Mesenchymal stem cell (in vitro differentiated cells and primary cell): Measurements from ENCODE around the gene MISP3.

ENCODE experiments used
- DNase-seq: peaks from one replicate; pipeline ENCODE4 v3.0.0-alpha.2; 2013
- H2AFZ ChIP-seq: one replicate; pipeline ENCODE4 v1.6.1; 2013; ENCODE audit warnings: low read depth, mild to moderate bottlenecking, control low read depth, inconsistent platforms, low read length, moderate library complexity
- H2AK5ac ChIP-seq: 2 replicates; pipeline ENCODE4 v1.6.1; 2013; ENCODE audit warnings: low read length, moderate library complexity, mild to moderate bottlenecking, inconsistent platforms; ENCODE audit not compliant: severe bottlenecking
- H2BK120ac ChIP-seq: one replicate; pipeline ENCODE4 v1.6.1; 2013; ENCODE audit warnings: low read depth, mild to moderate bottlenecking, inconsistent platforms, low read length, moderate library complexity
- H2BK12ac ChIP-seq, 2 experiments: one replicate each; pipeline ENCODE4 v1.6.1; 2013; ENCODE audit warnings: inconsistent platforms in 2 of 2, low read length in 2 of 2, mild to moderate bottlenecking in 2 of 2, moderate library complexity in 2 of 2, control low read depth in 1 of 2
- H2BK15ac ChIP-seq: one replicate; pipeline ENCODE4 v1.6.1; 2013; ENCODE audit warnings: mild to moderate bottlenecking, low read depth, inconsistent platforms; ENCODE audit not compliant: poor library complexity, severe bottlenecking
- H2BK5ac ChIP-seq: 2 replicates; pipeline ENCODE4 v1.6.1; 2013; ENCODE audit warnings: low read depth, mild to moderate bottlenecking, low read length, control low read depth, inconsistent platforms; ENCODE audit not compliant: poor library complexity, severe bottlenecking
- H3K14ac ChIP-seq, 2 experiments: one replicate each; pipeline ENCODE4 v1.6.1; 2013; ENCODE audit warnings: inconsistent platforms in 2 of 2, low read length in 2 of 2, control low read depth in 1 of 2, mild to moderate bottlenecking in 1 of 2, moderate library complexity in 1 of 2
- H3K18ac ChIP-seq, 2 experiments: one replicate each; pipeline ENCODE4 v1.6.1; 2013; ENCODE audit warnings: inconsistent platforms in 2 of 2, low read length in 2 of 2, control low read depth in 1 of 2, low read depth in 1 of 2, mild to moderate bottlenecking in 1 of 2
- H3K23ac ChIP-seq, 2 experiments: one replicate each; pipeline ENCODE4 v1.6.1; 2013; ENCODE audit warnings: inconsistent platforms in 2 of 2, low read length in 2 of 2, mild to moderate bottlenecking in 2 of 2, moderate library complexity in 2 of 2, control low read depth in 1 of 2
- H3K27ac ChIP-seq: 2 replicates; pipeline ENCODE4 v1.5.1; 2013; ENCODE audit warnings: mild to moderate bottlenecking, moderate library complexity, low read length, control low read depth, inconsistent platforms; ENCODE audit not compliant: poor library complexity, severe bottlenecking
- H3K27me3 ChIP-seq, 2 experiments: 2 replicates each; pipeline versions ENCODE4 v1.6.1 to v1.7.0; 2013; ENCODE audit warnings: low read length in 2 of 2, mild to moderate bottlenecking in 2 of 2, moderate library complexity in 2 of 2, control low read depth in 1 of 2, inconsistent platforms in 1 of 2; ENCODE audit not compliant: control insufficient read depth in 1 of 2, insufficient read depth in 1 of 2
- H3K36me3 ChIP-seq, 2 experiments: 2 replicates each; pipeline versions ENCODE4 v1.6.1 to v1.7.0; 2013; ENCODE audit warnings: low read length in 2 of 2, control low read depth in 1 of 2, inconsistent platforms in 1 of 2, low read depth in 1 of 2, mild to moderate bottlenecking in 1 of 2; ENCODE audit not compliant: insufficient read depth in 2 of 2, control insufficient read depth in 1 of 2
- H3K4ac ChIP-seq, 2 experiments: one replicate each; pipeline ENCODE4 v1.6.1; 2013; ENCODE audit warnings: inconsistent platforms in 2 of 2, low read length in 2 of 2, mild to moderate bottlenecking in 2 of 2, moderate library complexity in 2 of 2, control low read depth in 1 of 2, low read depth in 1 of 2
- H3K4me1 ChIP-seq: 2 replicates; pipeline ENCODE4 v1.6.1; 2013; ENCODE audit warnings: low read depth, low read length, control low read depth; ENCODE audit not compliant: control insufficient read depth, insufficient read depth
- H3K4me2 ChIP-seq: 2 replicates; pipeline ENCODE4 v1.6.1; 2013; ENCODE audit warnings: low read length, mild to moderate bottlenecking, inconsistent platforms; ENCODE audit not compliant: poor library complexity, severe bottlenecking
- H3K4me3 ChIP-seq, 2 experiments: 2 replicates each; pipeline versions ENCODE4 v1.5.1 to v1.7.0; 2013; ENCODE audit warnings: low read length in 2 of 2, mild to moderate bottlenecking in 2 of 2, control low read depth in 1 of 2, low read depth in 1 of 2; ENCODE audit not compliant: insufficient read depth in 1 of 2
- H3K79me1 ChIP-seq: replicated peaks from 2 replicates; pipeline ENCODE4 v1.6.1; 2013; ENCODE audit warnings: mild to moderate bottlenecking, control low read depth, low read length, inconsistent platforms; ENCODE audit not compliant: poor library complexity, severe bottlenecking
- H3K9ac ChIP-seq: 2 replicates; pipeline ENCODE4 v1.7.0; 2013; ENCODE audit warnings: mild to moderate bottlenecking, low read length, moderate library complexity
- H3K9me3 ChIP-seq: 2 replicates; pipeline ENCODE4 v1.7.0; 2013; ENCODE audit warnings: mild to moderate bottlenecking, low read length; ENCODE audit not compliant: control insufficient read depth
- H4K8ac ChIP-seq: one replicate; pipeline ENCODE4 v1.6.1; 2013; ENCODE audit warnings: inconsistent platforms, mild to moderate bottlenecking, low read length, moderate library complexity
- H4K91ac ChIP-seq: one replicate; pipeline ENCODE4 v1.6.1; 2013; ENCODE audit warnings: mild to moderate bottlenecking, low read length, inconsistent platforms
- WGBS: methylation state at CpG from one replicate; pipeline ENCODE4 v1.1.7; 2013; ENCODE audit warnings: mixed read lengths; 5-methylcytosine and 5-hydroxymethylcytosine counted together

Gene MISP3

DNA sequence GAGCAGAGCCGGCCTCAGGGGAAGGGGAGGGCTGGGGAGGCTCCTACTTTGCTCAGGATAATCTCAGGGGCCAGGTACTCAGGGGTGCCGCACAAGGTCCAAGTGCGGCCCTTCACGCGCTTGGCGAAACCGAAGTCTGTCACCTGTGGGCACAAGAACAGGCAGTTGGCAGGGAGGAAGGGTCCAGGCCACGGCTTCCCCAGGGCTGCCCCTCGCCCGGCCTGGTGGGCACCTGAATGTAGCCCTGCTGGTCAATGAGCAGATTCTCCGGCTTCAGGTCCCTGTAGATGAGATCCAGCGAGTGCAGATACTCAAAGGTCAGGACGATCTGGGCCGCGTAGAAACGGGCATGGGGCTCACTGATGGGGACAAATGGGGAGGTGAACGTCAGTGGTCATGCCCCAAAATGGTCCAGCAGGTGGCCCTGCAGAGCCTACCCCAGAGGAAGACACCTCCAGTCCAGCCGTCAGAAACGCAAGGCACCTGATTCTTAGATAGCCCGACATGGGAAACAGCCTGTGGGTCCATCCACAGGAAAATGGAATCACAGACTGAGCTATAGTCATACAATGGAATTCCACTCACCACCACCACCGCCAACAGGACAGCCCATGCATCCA lies 25.1 kb downstream of the MISP3 start:
- H3K79me1 ChIP-seq = no peaks in the 10 kb centered on the region
- H2BK120ac ChIP-seq = no peak overlapping the region
- H3K9me3 ChIP-seq = peaks cover 8% of the 10 kb centered on the region
- H3K9ac ChIP-seq = no peak overlapping the region
- no peak overlapping the region for H4K91ac ChIP-seq
- H4K8ac ChIP-seq = no peak overlapping the region
- 95% methylated on average over 21 of the region's 21 CpGs for WGBS
- no peak overlapping the region for H3K23ac ChIP-seq
- H3K27ac ChIP-seq = no peak overlapping the region
- H2BK12ac ChIP-seq = no peak overlapping the region
- no peak overlapping the region for H3K14ac ChIP-seq
- peaks cover 47 to 63% of the 10 kb centered on the region in 2 experiments for H3K36me3 ChIP-seq
- no peak for DNase-seq
- H2AFZ ChIP-seq = no peak overlapping the region
- no peak overlapping the region for H3K4ac ChIP-seq
- no peaks in the 10 kb centered on the region for H3K4me1 ChIP-seq
- no peak overlapping the region for H3K4me3 ChIP-seq
- no peak overlapping the region for H2AK5ac ChIP-seq
- H3K27me3 ChIP-seq = no peaks in the 10 kb centered on the region
- no peak overlapping the region for H2BK15ac ChIP-seq
- H3K18ac ChIP-seq = no peak overlapping the region
- H2BK5ac ChIP-seq = no peak overlapping the region
- H3K4me2 ChIP-seq = no peak overlapping the region

DNA sequence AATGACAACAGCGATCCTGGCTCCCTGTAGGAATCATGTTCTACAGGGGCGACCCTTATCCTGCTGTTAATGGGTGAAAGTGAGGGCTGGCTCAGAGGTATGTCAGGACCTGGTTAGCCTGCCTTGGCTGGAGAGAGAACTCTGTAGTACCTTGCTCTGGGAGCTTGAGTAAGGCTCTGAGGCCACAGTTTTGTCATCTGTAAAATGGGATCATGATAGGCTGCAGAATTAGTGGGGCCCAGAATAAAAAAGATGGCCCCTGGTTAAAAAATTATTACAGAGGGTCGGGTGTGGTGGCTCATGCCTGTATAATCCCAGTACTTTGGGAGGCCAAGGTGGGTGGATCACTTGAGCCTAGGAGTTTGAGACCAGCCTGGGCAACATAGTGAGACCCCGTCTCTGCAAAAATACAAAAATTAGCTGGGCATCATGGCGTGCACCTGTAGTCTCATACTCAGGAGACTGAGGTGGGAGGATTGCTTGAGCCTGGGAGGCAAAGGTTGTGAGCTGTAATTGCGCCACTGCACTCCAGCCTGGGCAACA lies 28.5 kb downstream of the MISP3 start:
- Histone ChIP-seq H2BK5ac (no peak overlapping the region), H2AFZ (no peak overlapping the region), H3K4me2 (no peak overlapping the region), H2BK12ac (no peak overlapping the region), H3K36me3 (peaks cover 67 to 70% of the 10 kb centered on the region in 2 experiments), H3K4me1 (no peaks in the 10 kb centered on the region), H2BK15ac (no peak overlapping the region), H3K9ac (no peak overlapping the region), H4K8ac (no peak overlapping the region), H3K79me1 (peaks cover 3% of the 10 kb centered on the region), H3K18ac (no peak overlapping the region), H3K23ac (no peak overlapping the region), H3K9me3 (no peaks in the 10 kb centered on the region), H3K27ac (no peak overlapping the region), H4K91ac (no peak overlapping the region), H3K4ac (no peak overlapping the region), H3K14ac (no peak overlapping the region), H2BK120ac (no peak overlapping the region), H3K27me3 (no peaks in the 10 kb centered on the region), H3K4me3 (no peak overlapping the region), H2AK5ac (no peak overlapping the region)
- whole genome bisulfite sequencing = 97% methylated on average over 6 of the region's 6 CpGs
- DNase-seq = no peak

DNA sequence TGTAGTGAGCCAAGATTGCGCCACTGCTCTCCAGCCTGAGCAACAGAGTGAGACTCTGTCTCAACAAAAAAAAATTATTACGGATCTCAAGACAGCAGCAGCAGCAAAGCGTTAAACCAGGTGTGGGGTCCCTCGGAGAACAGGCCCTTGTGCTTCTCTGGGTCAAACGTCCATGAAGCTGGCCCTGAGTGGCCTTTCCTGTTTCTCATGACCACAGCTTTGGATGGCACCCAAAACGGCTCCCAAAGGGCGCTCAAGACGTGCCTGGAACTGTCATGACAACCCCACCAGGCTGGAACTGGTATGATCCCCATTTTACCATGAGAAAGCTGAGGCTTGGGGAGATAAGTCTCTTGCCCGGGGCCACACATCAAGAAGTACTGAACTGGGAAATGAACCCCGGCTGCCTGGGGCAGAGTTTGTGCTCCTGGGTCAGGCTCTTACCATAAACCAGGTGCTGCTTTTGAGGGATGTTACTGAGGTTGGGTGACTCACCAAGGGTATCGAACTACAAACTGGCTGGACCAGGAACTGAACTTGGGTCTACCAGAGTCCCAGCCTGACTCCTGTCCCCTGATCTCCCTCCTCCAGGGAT lies 29.6 kb downstream of the MISP3 start:
- Histone ChIP-seq H2AFZ (no peak overlapping the region), H3K14ac (no peak overlapping the region), H3K27ac (no peak overlapping the region), H2BK15ac (no peak overlapping the region), H3K27me3 (no peaks in the 10 kb centered on the region), H3K79me1 (peaks cover 4% of the 10 kb centered on the region), H3K4ac (no peak overlapping the region), H2BK5ac (no peak overlapping the region), H4K91ac (no peak overlapping the region), H3K18ac (no peak overlapping the region), H3K23ac (no peak overlapping the region), H3K4me1 (no peaks in the 10 kb centered on the region), H4K8ac (no peak overlapping the region), H2BK12ac (no peak overlapping the region), H3K36me3 (peaks cover 63 to 70% of the 10 kb centered on the region in 2 experiments), H3K9me3 (no peaks in the 10 kb centered on the region), H3K9ac (peak overlapping the region; percentile 59), H3K4me2 (no peak overlapping the region), H2AK5ac (no peak overlapping the region), H2BK120ac (no peak overlapping the region), H3K4me3 (no peak overlapping the region)
- DNase-seq = no peak
- 89% methylated on average over 11 of the region's 11 CpGs for WGBS

DNA sequence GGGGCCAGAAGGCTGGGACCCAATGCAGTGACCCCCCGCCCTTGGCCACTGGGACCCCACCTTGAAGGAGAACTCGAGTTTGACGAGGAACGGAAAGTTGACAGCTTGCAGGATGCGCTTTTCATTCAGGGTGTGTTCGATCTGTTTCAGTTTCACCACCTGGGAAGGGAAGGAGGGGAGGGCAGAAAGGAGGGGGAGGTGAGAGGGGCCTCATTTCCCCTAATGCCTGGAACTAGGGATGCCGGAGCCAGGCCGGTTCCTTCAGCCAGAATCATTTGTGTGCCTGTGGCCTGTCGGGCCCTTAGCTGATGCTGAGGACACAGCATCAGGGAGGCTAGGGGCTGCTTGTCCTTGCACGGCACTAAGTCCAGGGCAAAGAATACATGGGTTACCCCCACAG lies 30.2 kb downstream of the MISP3 start:
- H3K23ac ChIP-seq = no peak overlapping the region
- WGBS = 94% methylated on average over 10 of the region's 10 CpGs

More for the DNA sequence above, 30.2 kb downstream of the MISP3 start:
- no peak for DNase-seq
- no peaks in the 10 kb centered on the region for H3K9me3 ChIP-seq
- no peak overlapping the region for H2AK5ac ChIP-seq
- H2BK12ac ChIP-seq = no peak overlapping the region
- no peak overlapping the region for H2BK5ac ChIP-seq
- no peak overlapping the region for H2BK120ac ChIP-seq
- no peak overlapping the region for H2AFZ ChIP-seq
- H3K36me3 ChIP-seq = peaks cover 58 to 70% of the 10 kb centered on the region in 2 experiments
- H4K8ac ChIP-seq = no peak overlapping the region
- H3K4me2 ChIP-seq = no peak overlapping the region
- H3K27me3 ChIP-seq = no peaks in the 10 kb centered on the region
- H3K4me1 ChIP-seq = peaks cover under 1% of the 10 kb centered on the region
- no peak overlapping the region for H3K4me3 ChIP-seq
- H3K9ac ChIP-seq = peak overlapping the region; percentile 59
- no peak overlapping the region for H3K4ac ChIP-seq
- H3K18ac ChIP-seq = no peak overlapping the region
- H4K91ac ChIP-seq = no peak overlapping the region
- no peak overlapping the region for H3K27ac ChIP-seq
- peaks cover 9% of the 10 kb centered on the region for H3K79me1 ChIP-seq
- H3K14ac ChIP-seq = no peak overlapping the region
- H2BK15ac ChIP-seq = no peak overlapping the region
